Aorta (tissue), 5 donors: ENCODE data around the gene GPRC5B. TPM values are rescaled to one million over a fixed set of nuclear protein-coding genes. Genes with fewer than 3 reads are reported as not detected.

Experiments
- ATAC-seq: fragments of 200-7000 bp; cut with Tn5 transposase; one replicate; pipeline ENCODE4 v1.9.1; 2022; ENCODE audit warnings: moderate library complexity; ENCODE audit not compliant: low FRiP score
- DNase-seq, 2 donors: peaks; one replicate each; pipeline ENCODE4 v3.0.0-alpha.2; 2020
- H3K27ac ChIP-seq, 2 donors: one replicate each; pipeline ENCODE4 v1.5.1; 2013; ENCODE audit warnings: low read length in 2 of 2, mild to moderate bottlenecking in 2 of 2, moderate library complexity in 2 of 2, control low read depth in 1 of 2, inconsistent platforms in 1 of 2, low read depth in 1 of 2
- H3K27me3 ChIP-seq, 2 donors: one replicate each; pipeline ENCODE4 v1.6.1; 2013; ENCODE audit warnings: control low read depth in 1 of 2, low read length in 1 of 2, mild to moderate bottlenecking in 1 of 2, moderate library complexity in 1 of 2; ENCODE audit not compliant: insufficient read depth in 2 of 2, control insufficient read depth in 1 of 2
- H3K36me3 ChIP-seq, 2 donors: one replicate each; pipeline ENCODE4 v1.6.1; 2013; ENCODE audit warnings: control low read depth in 1 of 2, low read length in 1 of 2, mild to moderate bottlenecking in 1 of 2; ENCODE audit not compliant: insufficient read depth in 2 of 2, control insufficient read depth in 1 of 2
- H3K4me1 ChIP-seq, 2 donors: one replicate each; pipeline ENCODE4 v1.6.1; 2013; ENCODE audit warnings: low read length in 2 of 2, control low read depth in 1 of 2, mild to moderate bottlenecking in 1 of 2, moderate library complexity in 1 of 2; ENCODE audit not compliant: insufficient read depth in 2 of 2, control insufficient read depth in 1 of 2
- H3K4me3 ChIP-seq, 2 donors: one replicate each; pipeline ENCODE4 v1.5.1; 2013; ENCODE audit warnings: low read length in 2 of 2, control low read depth in 1 of 2, mild to moderate bottlenecking in 1 of 2
- H3K9me3 ChIP-seq: one replicate; pipeline ENCODE4 v1.6.1; 2013; ENCODE audit warnings: mild to moderate bottlenecking, low read length; ENCODE audit not compliant: control insufficient read depth
- WGBS, 2 donors: extraction: QIAGEN DNeasy Blood & Tissue Kit; methylation state at CpG; one replicate each; pipeline ENCODE4 v1.1.7; 2013; 5-methylcytosine and 5-hydroxymethylcytosine counted together
- intact Hi-C, 2 donors: fragments of 100-400 bp; cut with DNase I; formaldehyde crosslinking; loops; one replicate each; pipeline versions ENCODE4 v1.14.2 to v1.15.0; 2022
- polyA plus RNA-seq, 2 donors: library from polyadenylated mRNA; stranded (reverse); fragments of 200-250 nt; gene quantifications; one replicate each; pipeline ENCODE4 v1.2.3, GENCODE V29; 2013
- total RNA-seq, 2 donors: library from RNA; stranded (reverse); fragmentation: NEBNext Ultra II Directional; extraction: Animal tissue kit (Norgen Biotek cat#: 25700); gene quantifications; one replicate each; pipeline ENCODE4 v1.2.1, GENCODE V29; 2021
- donor health status: healthy with polysubstance abuse.
- donor health status: Bipolar disorder and iron deficiency.
- donor health status: DM: no; HTN: no; CAD: no.
- donor health status: DM: no; HTN: no; CAD: no.
- donor health status: DM: yes; HTN: yes; CAD: no.

GPRC5B gene
- total and polyA plus RNA-seq, 4 donors, result 1.8 to 41.1 (median 9.0) TPM

DNA sequence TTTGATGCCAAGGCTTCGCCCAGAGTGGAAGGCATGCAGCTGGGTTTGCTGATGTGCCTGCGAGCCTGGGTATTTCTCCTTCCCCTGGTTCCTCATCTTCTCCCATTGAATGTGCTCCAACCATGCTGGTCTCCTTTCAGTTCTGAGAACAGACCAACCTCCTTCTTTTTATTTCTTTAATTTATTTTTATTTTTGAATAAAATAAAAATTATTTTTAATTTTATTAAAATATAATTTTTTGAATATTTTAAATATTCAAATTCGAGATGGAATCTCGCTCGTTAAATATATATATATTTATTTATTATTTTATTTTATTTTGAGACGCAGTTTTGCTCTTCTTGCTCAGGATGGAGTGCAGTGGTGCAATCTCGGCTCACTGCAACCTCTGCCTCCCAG lies 30.2 kb upstream of the GPRC5B start:
- Histone ChIP-seq H3K4me3 (no peak overlapping the region), H3K36me3 (no peaks in the 10 kb centered on the region), H3K27me3 (peaks cover 0 to 2% of the 10 kb centered on the region in 2 donors), H3K9me3 (peaks cover 1% of the 10 kb centered on the region), H3K4me1 (no peaks in the 10 kb centered on the region), H3K27ac (no peak overlapping the region)
- DNase-seq, result no peak
- ATAC-seq, result no peak
- intact Hi-C loops, result no loop called here
- 89 to 91% methylated on average over 7 of the region's 7 CpGs for WGBS, 2 donors

DNA sequence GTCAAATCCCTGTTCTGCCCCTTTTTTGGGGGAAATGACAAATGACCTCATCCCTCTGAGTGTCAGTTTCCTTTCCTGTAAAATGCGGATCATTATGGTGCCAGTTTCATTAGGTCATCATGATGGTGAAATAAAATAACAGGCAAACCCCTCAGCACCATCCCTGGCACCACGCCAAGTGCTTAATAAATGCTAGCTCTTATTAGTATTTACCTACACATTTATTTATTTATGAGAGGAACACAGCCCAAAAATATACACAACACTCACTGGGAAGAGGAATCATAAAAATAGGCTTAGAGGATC lies 28.6 kb upstream of the GPRC5B start:
- H3K27ac ChIP-seq, result no peak overlapping the region
- WGBS, 2 donors, result 33 to 35% methylated on average over 2 of the region's 2 CpGs
- intact Hi-C loops, result no loop called here
- no peak for ATAC-seq
- no peak for DNase-seq
- H3K4me1 ChIP-seq, result no peaks in the 10 kb centered on the region
- H3K36me3 ChIP-seq, result no peaks in the 10 kb centered on the region
- peaks cover 1% of the 10 kb centered on the region for H3K9me3 ChIP-seq
- peaks cover 0 to 2% of the 10 kb centered on the region in 2 donors for H3K27me3 ChIP-seq
- H3K4me3 ChIP-seq, result no peak overlapping the region

DNA sequence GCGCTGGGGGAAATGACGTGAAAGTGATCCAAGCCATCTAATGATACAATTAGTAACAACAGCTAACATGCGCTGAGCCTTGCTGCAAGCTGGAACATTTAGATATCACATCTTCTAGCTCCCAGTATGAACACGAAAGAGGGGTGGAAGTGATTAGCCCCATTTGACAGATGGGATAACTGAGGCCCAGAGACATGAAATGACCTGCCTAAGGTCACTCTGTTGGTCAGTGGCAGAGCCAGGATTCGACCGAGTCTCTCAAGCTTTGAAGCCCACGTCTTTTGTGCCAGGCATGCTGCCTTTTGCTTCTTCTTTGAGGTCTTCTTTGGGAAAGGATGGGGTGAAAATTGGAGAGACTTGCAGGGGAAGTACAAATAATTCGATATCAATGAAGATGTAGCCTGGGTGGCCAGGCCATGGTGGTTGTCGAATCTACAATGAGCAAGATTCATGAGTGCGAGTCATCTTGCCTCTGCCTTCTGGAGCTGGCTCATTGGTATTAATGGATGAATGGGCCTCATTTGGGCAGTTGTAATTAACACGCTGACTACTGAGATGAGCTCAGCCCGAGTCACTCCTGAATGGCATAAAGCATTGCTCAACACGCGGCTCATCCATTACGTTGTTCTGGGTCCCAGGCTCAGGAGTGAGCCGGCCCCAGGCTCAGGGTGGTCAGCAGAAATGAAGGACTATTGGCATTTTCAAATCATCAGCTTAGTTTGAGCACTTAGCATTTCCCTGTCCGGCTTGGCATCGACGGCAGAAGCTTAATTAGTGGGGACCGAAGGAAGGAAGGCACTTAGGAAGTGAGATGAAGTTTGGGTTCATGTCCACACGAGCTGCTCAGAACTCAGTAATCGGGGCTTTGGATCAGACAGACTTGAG lies 28.0 kb upstream of the GPRC5B start:
- Histone ChIP-seq H3K27me3 (peaks cover 0 to 2% of the 10 kb centered on the region in 2 donors), H3K4me1 (no peaks in the 10 kb centered on the region), H3K4me3 (no peak overlapping the region), H3K9me3 (peaks cover 1% of the 10 kb centered on the region), H3K36me3 (no peaks in the 10 kb centered on the region), H3K27ac (no peak overlapping the region)
- WGBS, 2 donors, result 78 to 79% methylated on average over 22 of the region's 22 CpGs
- peak in 1 of 2 donors; percentile 34 for DNase-seq
- intact Hi-C loops, result no loop called here
- ATAC-seq, result no peak

DNA sequence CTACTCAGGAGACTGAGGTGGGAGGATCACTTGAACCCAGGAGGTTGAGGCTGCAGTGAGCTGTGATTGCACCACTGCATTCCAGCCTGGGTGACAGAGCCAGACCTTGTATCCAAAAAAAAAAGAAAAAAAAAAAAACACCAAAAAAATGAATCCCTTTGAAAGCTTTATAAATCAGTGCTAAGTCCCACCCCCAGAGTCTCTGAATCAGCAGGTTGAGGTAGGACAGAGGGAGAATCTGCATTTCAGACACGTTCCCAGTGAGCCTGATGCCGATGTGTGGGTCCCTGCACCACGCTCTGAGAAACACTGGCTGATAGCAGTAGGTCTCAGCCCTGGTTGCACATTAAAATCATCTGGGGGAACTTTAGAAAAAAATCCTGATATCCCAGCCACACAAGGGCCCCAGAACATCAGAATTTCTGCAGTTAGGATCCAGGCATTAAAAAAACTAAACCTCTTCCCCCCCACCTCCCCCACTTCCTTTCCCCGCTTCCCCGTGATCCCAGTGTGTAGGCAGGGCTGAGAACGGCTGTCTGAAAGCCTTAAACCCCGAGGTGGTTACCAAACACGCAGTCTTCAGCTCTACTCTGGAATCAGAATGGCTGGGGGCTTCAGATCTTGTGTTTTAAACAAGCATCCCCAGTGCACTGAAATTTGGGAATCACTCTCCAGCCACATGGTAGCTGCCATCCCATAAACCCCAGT lies 27.3 kb upstream of the GPRC5B start:
- H3K9me3 ChIP-seq, result peaks cover 1% of the 10 kb centered on the region
- peaks cover 0 to 2% of the 10 kb centered on the region in 2 donors for H3K27me3 ChIP-seq
- no peak overlapping the region for H3K4me3 ChIP-seq
- no peak overlapping the region for H3K27ac ChIP-seq
- 45 to 48% methylated on average over 8 of the region's 8 CpGs for WGBS, 2 donors
- ATAC-seq, result no peak
- no peaks in the 10 kb centered on the region for H3K4me1 ChIP-seq
- no peaks in the 10 kb centered on the region for H3K36me3 ChIP-seq
- intact Hi-C loops, result no loop called here
- no peak for DNase-seq

DNA sequence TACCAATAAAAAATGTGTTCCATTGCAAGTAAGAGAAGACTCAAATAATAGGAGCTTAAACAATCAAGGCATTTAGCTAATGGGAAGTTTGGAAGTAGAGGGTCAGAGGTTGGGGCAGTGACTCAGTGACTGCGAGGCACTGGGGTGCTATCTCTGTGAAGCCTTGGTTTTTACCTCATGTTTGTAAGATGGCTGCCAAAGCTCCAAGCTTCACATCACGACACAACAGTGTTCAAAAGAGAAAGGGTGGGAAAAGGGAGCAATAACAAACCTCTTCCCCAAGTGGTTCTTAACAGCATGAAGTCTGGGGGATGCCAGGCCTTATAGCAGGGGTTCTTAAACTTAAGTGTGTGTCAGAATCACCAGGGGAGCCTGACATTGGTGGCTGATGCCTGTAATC lies 26.6 kb upstream of the GPRC5B start:
- H3K27me3 ChIP-seq, result peaks cover 0 to 2% of the 10 kb centered on the region in 2 donors
- H3K36me3 ChIP-seq, result no peaks in the 10 kb centered on the region
- H3K4me3 ChIP-seq, result no peak overlapping the region
- H3K27ac ChIP-seq, result no peak overlapping the region
- ATAC-seq (no peak), DNase-seq (no peak)
- H3K4me1 ChIP-seq, result no peaks in the 10 kb centered on the region
- no peaks in the 10 kb centered on the region for H3K9me3 ChIP-seq
- WGBS, 2 donors, result 89 to 90% methylated on average over 2 of the region's 2 CpGs
- intact Hi-C loops, result no loop called here

DNA sequence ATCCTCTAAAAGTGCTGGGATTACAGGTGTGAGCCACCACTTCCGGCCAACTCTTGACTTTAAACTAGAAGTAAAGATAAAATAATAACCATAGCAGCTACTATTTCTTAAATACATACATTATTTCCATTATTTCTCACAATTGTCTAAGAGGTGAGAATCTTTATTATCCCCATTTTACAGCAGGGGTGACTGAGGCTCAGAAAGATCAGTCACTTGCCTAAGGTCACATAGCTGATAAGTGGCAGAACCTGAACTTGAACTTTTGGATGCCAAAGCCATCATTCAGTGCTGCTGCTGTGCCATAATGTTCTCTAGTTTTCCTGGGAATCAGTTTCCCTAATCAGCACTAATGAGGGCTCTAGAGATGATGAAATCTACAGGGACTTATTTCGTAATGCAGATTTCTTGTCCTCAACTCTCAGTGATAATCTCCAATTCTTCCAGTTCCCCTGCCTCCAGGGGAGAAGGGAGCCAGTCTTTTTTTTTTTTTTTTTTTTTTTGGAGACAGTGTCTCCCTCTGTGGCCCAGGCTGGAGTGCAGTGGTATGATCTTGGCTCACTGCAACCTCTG lies 25.2 kb upstream of the GPRC5B start:
- no peaks in the 10 kb centered on the region for H3K36me3 ChIP-seq
- intact Hi-C loops, result loop anchor here (5.0 kb wide), 1 partner anchor 477 kb away; no protein-coding TSS in a partner anchor

DNA sequence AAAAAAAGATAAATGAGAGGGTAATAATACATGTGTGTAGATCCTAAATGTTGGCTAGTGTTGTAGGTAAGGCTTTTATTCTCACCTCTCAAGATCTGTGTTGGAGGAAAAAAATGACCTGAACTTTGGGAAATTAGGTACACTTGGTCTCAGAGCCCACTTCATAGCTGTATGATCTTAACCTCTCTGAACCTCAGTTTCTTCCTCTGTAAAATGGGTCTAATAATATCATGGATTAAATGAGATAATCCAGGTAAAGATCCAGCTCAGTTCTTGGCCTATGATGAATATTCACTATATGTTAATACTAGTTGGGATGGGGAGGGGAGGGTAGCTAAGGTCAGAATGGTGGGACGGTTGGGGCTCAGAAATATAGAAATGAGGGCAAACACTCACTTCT lies 24.3 kb upstream of the GPRC5B start:
- intact Hi-C loops, result loop anchor here (5.0 kb wide), 1 partner anchor 478 kb away; no protein-coding TSS in a partner anchor
- no peaks in the 10 kb centered on the region for H3K4me1 ChIP-seq
- no peaks in the 10 kb centered on the region for H3K9me3 ChIP-seq
- DNase-seq (no peak), ATAC-seq (no peak)
- H3K36me3 ChIP-seq, result no peaks in the 10 kb centered on the region
- WGBS, 2 donors, result 70 to 86% methylated on average over 1 of the region's 1 CpG
- no peaks in the 10 kb centered on the region for H3K27me3 ChIP-seq
- no peak overlapping the region for H3K27ac ChIP-seq
- H3K4me3 ChIP-seq, result no peak overlapping the region

More for the DNA sequence above, 25.2 kb upstream of the GPRC5B start:
- Histone ChIP-seq H3K4me3 (no peak overlapping the region), H3K4me1 (no peaks in the 10 kb centered on the region), H3K9me3 (no peaks in the 10 kb centered on the region), H3K27ac (no peak overlapping the region), H3K27me3 (no peaks in the 10 kb centered on the region)
- no peak for DNase-seq
- WGBS, 2 donors, result 68 to 75% methylated on average over 2 of the region's 2 CpGs
- ATAC-seq, result no peak

DNA sequence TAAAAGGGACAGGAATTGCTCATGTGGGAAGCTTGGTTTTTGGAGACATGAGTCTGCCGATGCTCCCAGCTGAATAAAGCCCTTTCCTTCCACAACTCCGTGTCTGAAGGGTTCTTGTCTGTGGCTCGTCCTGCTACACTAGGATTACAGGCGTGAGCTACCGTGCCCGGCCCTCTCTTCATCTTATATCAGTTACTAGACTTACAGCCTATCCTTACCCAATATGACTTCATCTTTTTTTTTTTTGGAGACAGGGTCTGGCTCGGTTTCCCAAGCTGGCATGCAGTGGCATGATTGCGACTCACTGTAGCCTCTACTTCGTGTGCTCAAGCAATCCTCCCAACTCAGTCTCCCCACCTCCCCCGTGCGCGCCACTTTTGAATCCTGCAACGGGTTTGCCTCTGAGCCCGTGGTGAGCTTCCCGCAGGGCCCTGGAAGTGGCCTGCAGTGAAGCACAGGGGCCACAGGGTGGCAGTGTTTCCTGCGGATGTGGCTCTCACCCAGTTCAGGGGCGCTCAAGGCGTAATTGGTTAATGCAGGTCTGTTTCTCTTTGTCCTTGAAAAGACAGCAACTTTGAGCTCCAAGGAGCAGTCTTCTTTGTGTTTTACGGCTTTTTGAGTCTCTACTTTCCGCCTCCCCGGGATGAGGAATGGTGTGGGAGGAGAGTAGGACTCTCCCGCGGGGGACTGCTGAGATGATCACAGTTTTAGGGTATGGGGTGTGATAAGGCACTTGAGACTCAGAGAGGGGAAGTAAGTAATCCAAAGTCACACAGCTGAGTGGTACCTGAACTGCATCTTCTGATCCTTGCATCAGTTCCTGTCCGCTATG lies 22.7 kb upstream of the GPRC5B start:
- peak; percentile 86 for ATAC-seq
- H3K27ac ChIP-seq, result no peak overlapping the region
- intact Hi-C loops, result loop anchor here (5.0 kb wide), 1 partner anchor 480 kb away; no protein-coding TSS in a partner anchor
- no peaks in the 10 kb centered on the region for H3K36me3 ChIP-seq
- no peaks in the 10 kb centered on the region for H3K27me3 ChIP-seq
- 21 to 24% methylated on average over 24 of the region's 24 CpGs for WGBS, 2 donors
- no peaks in the 10 kb centered on the region for H3K9me3 ChIP-seq
- no peak overlapping the region for H3K4me3 ChIP-seq
- peak; percentile 59 to 85 for DNase-seq
- H3K4me1 ChIP-seq, result no peaks in the 10 kb centered on the region
